A673 (cell line): ENCODE results near the gene QPCTL. TPM values are rescaled to one million over a fixed set of nuclear protein-coding genes. Genes with fewer than 3 reads are reported as not detected.

ENCODE experiments used
- Bru-seq: library from RNA; stranded (reverse); fragments of 400-500 nt; gene quantifications from one replicate; lab custom pipeline; 2021; lab: Mats Ljungman, UMichigan
- BruChase-seq, 2 experiments: library from RNA; stranded (reverse); fragments of 400-500 nt; gene quantifications; one replicate each; lab custom pipeline; 2021; lab: Mats Ljungman, UMichigan
- BruUV-seq: library from RNA; stranded (reverse); fragments of 400-500 nt; replicated peaks from 2 replicates; lab custom pipeline; 2021; lab: Mats Ljungman, UMichigan
- CTCF ChIA-PET: fragments of 300-600 bp; sonication (Branson Sonifier 250); formaldehyde crosslinking; loops from one replicate; lab custom pipeline; 2022; ENCODE audit warnings: antibody characterized with exemption; lab: Charles Lee
- POLR2A ChIA-PET: fragments of 300-600 bp; sonication (Branson Sonifier 250); formaldehyde crosslinking; loops from one replicate; lab custom pipeline; 2022; ENCODE audit warnings: antibody characterized with exemption; ENCODE audit not compliant: low non-redundant PET; lab: Charles Lee
- DNase-seq: peaks from one replicate; pipeline ENCODE4 v3.0.0-alpha.2; 2015; ENCODE audit warnings: low spot score
- H3K27ac ChIP-seq: fragments of 200-600 bp; sonication (generic); 2 replicates; pipeline ENCODE4 v1.5.1; 2016; ENCODE audit warnings: mixed run types, low read depth, mild to moderate bottlenecking, mixed read lengths, antibody characterized with exemption, low read length; ENCODE audit not compliant: poor library complexity, severe bottlenecking
- H3K27me3 ChIP-seq: fragments of 200-600 bp; sonication (generic); replicated peaks from 2 replicates; pipeline ENCODE4 v1.6.1; 2017; ENCODE audit warnings: mixed run types, low read depth, mild to moderate bottlenecking, mixed read lengths, antibody characterized with exemption, low read length; ENCODE audit not compliant: insufficient read depth, poor library complexity
- H3K36me3 ChIP-seq: fragments of 200-600 bp; sonication (generic); 2 replicates; pipeline ENCODE4 v1.6.1; 2016; ENCODE audit warnings: mixed run types, mild to moderate bottlenecking, mixed read lengths, antibody characterized with exemption, low read length; ENCODE audit not compliant: insufficient read depth, poor library complexity, severe bottlenecking
- H3K4me1 ChIP-seq: fragments of 200-600 bp; sonication (generic); 2 replicates; pipeline ENCODE4 v1.6.1; 2017; ENCODE audit warnings: mixed run types, mild to moderate bottlenecking, mixed read lengths, antibody characterized with exemption, low read length; ENCODE audit not compliant: insufficient read depth, poor library complexity, severe bottlenecking
- H3K4me3 ChIP-seq: fragments of 200-600 bp; sonication (generic); 2 replicates; pipeline ENCODE4 v1.5.1; 2016; ENCODE audit warnings: low read depth, mixed run types, mild to moderate bottlenecking, mixed read lengths, low read length; ENCODE audit not compliant: poor library complexity, severe bottlenecking
- H3K9me3 ChIP-seq: fragments of 200-600 bp; sonication (generic); 2 replicates; pipeline ENCODE4 v1.6.1; 2016; ENCODE audit warnings: mixed run types, low read depth, mild to moderate bottlenecking, mixed read lengths, antibody characterized with exemption, low read length; ENCODE audit not compliant: poor library complexity, severe bottlenecking
- EZH2 ChIP-seq: fragments of 200-600 bp; sonication (generic); IDR thresholded peaks from 2 replicates; pipeline ENCODE4 v1.6.1; 2017; ENCODE audit warnings: borderline replicate concordance, low read depth, mild to moderate bottlenecking, mixed read lengths, antibody characterized with exemption, low read length; ENCODE audit not compliant: poor library complexity, severe bottlenecking
- intact Hi-C: fragments of 100-400 bp; cut with micrococcal nuclease; formaldehyde crosslinking; loops from one replicate; pipeline ENCODE4 v1.10.0; 2022; ENCODE audit not compliant: unreplicated experiment
- long read RNA-seq: library from polyadenylated mRNA; stranded (forward); transcript quantifications from one replicate; pipeline ENCODE4 v2.0.0, GENCODE V29; 2022
- total RNA-seq: library from RNA; stranded (reverse); gene quantifications from 2 replicates; pipeline ENCODE4 v1.2.3, GENCODE V29; 2021
- TF ChIP-seq, protein P1 (sequence below): fragments of 300-800, 200-600 bp; sonication (generic); conservative IDR thresholded peaks from 2 replicates; pipeline ENCODE4 v1.5.1; 2017; ENCODE audit warnings: low read depth, mild to moderate bottlenecking, antibody characterized with exemption, low read length, moderate library complexity, mixed read lengths

Gene QPCTL
- 12.8 and 17.4 TPM in 2 replicates for total RNA-seq
- Bru-seq, nascent RNA = percentile 59 among the genes with signal in this experiment
- percentile 58 among the genes with signal in this experiment for BruChase-seq, experiment 1, labeled RNA remaining after a 2-hour chase
- BruChase-seq, experiment 2, labeled RNA remaining after a 6-hour chase = percentile 61 among the genes with signal in this experiment
- long read RNA-seq, partial matches to known transcripts = 1 of 4 reads
- long read RNA-seq, other reads (novel, unspliced or antisense) = 1 of 4 reads

- ChIA-PET CTCF (interaction anchor here (0.5 to 1.9 kb wide), 10 partner anchors 10 to 226 kb away, joined by 3 to 14 read pairs (median 4); no protein-coding TSS in a partner anchor), POLR2A (interaction anchor here (0.6 to 1.0 kb wide), 3 partner anchors 25 to 130 kb away, joined by 3 to 12 read pairs (median 5); partner anchors contain the start of gene SIX5)
- TF ChIP-seq, protein P1, sequence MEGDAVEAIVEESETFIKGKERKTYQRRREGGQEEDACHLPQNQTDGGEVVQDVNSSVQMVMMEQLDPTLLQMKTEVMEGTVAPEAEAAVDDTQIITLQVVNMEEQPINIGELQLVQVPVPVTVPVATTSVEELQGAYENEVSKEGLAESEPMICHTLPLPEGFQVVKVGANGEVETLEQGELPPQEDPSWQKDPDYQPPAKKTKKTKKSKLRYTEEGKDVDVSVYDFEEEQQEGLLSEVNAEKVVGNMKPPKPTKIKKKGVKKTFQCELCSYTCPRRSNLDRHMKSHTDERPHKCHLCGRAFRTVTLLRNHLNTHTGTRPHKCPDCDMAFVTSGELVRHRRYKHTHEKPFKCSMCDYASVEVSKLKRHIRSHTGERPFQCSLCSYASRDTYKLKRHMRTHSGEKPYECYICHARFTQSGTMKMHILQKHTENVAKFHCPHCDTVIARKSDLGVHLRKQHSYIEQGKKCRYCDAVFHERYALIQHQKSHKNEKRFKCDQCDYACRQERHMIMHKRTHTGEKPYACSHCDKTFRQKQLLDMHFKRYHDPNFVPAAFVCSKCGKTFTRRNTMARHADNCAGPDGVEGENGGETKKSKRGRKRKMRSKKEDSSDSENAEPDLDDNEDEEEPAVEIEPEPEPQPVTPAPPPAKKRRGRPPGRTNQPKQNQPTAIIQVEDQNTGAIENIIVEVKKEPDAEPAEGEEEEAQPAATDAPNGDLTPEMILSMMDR = no peak
- no peak for TF ChIP-seq EZH2
- peak within 1 kb of the TSS; percentile 63 for H3K4me3 ChIP-seq
- H3K27me3 ChIP-seq = no peaks in the 10 kb centered on the region
- intact Hi-C loops = loop anchor here (1.0 to 10.0 kb wide), 4 partner anchors 82 to 265 kb away; partner anchors contain the start of gene GPR4
- peak; percentile 100 for DNase-seq
- peaks cover 18% of the 10 kb centered on the region for H3K36me3 ChIP-seq
- H3K4me1 ChIP-seq = peaks cover 9% of the 10 kb centered on the region
- H3K9me3 ChIP-seq = no peaks in the 10 kb centered on the region
- no TSS peak for BruUV-seq
- peak within 1 kb of the TSS; percentile 88 for H3K27ac ChIP-seq
These were observed at the start of gene QPCTL for GRCh38 chr19:45692187-45693105. TSS of gene QPCTL (plus strand) at chr19:45692666. CDS start at chr19:45692704, 38 bp downstream.

DNA sequence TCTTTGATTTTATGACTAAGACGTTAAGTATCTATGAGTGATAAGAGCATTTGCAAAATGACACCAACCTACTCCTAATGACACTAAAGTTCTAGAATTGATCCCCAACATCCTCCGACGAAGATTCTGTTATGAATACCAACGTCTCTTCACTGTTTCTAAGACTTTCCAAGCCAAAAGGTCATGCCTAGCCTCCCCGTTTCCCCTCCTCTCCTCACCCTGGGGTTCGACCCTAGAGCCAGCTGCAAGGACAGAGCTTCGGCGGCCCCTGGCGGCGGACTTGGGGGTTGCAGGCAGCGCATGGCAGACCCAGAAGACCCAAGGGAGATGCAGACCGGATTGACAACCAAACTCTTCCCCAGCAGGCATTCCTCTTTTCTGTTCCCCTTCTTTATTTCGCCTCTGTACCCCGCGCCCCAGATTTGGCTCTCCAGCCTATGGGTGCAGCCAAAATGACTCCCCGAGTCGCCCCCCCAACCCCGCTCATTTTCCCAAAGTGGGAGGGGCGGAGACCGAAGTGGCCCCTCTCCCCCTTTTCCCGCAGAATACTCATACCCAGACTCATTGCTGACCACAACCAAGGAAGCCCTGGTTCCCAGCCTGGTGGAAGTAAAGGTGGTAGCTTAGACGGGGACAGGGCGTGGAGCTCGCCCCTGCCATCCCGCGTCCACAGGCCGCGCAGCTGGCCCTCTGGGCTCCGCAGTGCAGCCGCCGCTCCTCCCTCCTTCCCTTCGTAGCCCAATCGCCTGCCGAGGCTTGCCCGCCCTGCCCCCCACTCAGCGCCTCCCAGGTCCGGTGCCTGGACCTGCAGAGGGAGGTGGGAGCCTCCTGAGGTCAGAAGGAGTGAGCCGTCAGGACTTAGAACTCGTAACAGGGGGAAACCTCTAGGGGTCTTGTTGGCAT lies 49.2 kb upstream of the QPCTL start:
- no TSS peak for BruUV-seq
- no peaks in the 10 kb centered on the region for H3K27me3 ChIP-seq
- H3K36me3 ChIP-seq = no peaks in the 10 kb centered on the region
- H3K4me1 ChIP-seq = peaks cover 22% of the 10 kb centered on the region
- POLR2A ChIA-PET = interaction anchor here (0.7 kb wide), 1 partner anchor 126 kb away, joined by 3 read pairs; the partner anchor contains the start of gene SIX5
- intact Hi-C loops = loop anchor here (1.0 to 5.0 kb wide), 5 partner anchors 36 to 216 kb away; partner anchors contain the start of gene VASP
- peak; percentile 92 for DNase-seq
- no peaks in the 10 kb centered on the region for H3K9me3 ChIP-seq
- TF ChIP-seq, protein P1 = peak; percentile 99
- TF ChIP-seq EZH2 = no peak
- peak overlapping the region; percentile 9 for H3K4me3 ChIP-seq
- no peak overlapping the region for H3K27ac ChIP-seq
- CTCF ChIA-PET = interaction anchor here (0.6 to 2.0 kb wide), 7 partner anchors 28 to 745 kb away, joined by 3 to 15 read pairs (median 5); no protein-coding TSS in a partner anchor
